ENCODE measurements around the gene DGKE.

- TF ChIP-seq POLR2A (IDR thresholded peaks at IDR 0.05; ENCODE audit: low read depth, low read length): no peak
- TF ChIP-seq POLR2AphosphoS5 (IDR thresholded peaks at IDR 0.05; ENCODE audit: low read depth, low read length): no peak
- no peak for TF ChIP-seq TAF1 (IDR thresholded peaks at IDR 0.05; ENCODE audit: low read depth, low read length)
- no peak for TF ChIP-seq POU2F2 (IDR thresholded peaks at IDR 0.05; ENCODE audit: low read depth, low read length)
- TF ChIP-seq SPI1 (IDR thresholded peaks at IDR 0.05; ENCODE audit: low read depth, low read length): no peak
Observed at GRCh38 chr17:56861899-56862298, 27.9 kb downstream of the DGKE start.
